Stimulated activated CD4-positive, alpha-beta T cell treated with anti-CD3 and anti-CD28 coated beads, Interleukin-15, amount 100 ng/mL, for 1 hour (primary cell): ENCODE measurements around the gene RGS14.
"Not testable (repeated sequence)": the region's sequence is repeated elsewhere in the genome, so short reads cannot be mapped to it uniquely, and the experiment has no call there.

Experiments used
- DNase-seq, 2 donors: peaks; one replicate each; pipeline ENCODE4 v3.0.0-alpha.2; 2020; ENCODE audit warnings: low read depth in 1 of 2, low spot score in 1 of 2

Gene RGS14

GRCh38 chr5:177346820-177347219 lies 10.9 kb upstream of the RGS14 start:
- no peak for DNase-seq

- no peak for DNase-seq
Measured at GRCh38 chr5:177347699-177348098, 10.0 kb upstream of the RGS14 start.

GRCh38 chr5:177349362-177349647 lies 8.4 kb upstream of the RGS14 start:
- no peak for DNase-seq

- no peak for DNase-seq
Measured at GRCh38 chr5:177349762-177350161, 8.0 kb upstream of the RGS14 start.

- no peak for DNase-seq
Measured at GRCh38 chr5:177350776-177351391, 6.8 kb upstream of the RGS14 start.

GRCh38 chr5:177351392-177352329 lies 6.1 kb upstream of the RGS14 start, which contains the start of gene LMAN2:
Gene LMAN2 (minus strand): TSS chr5:177351668. CDS start chr5:177351647, 21 bp downstream.
- peak; percentile 72 to 73 for DNase-seq

- no peak for DNase-seq
Measured at GRCh38 chr5:177353093-177353492, 4.6 kb upstream of the RGS14 start.

GRCh38 chr5:177354256-177354655 lies 3.5 kb upstream of the RGS14 start:
- no peak for DNase-seq

- DNase-seq: no peak
Measured at GRCh38 chr5:177354711-177355110, 3.0 kb upstream of the RGS14 start.

GRCh38 chr5:177355162-177355867 lies 2.4 kb upstream of the RGS14 start:
- no peak for DNase-seq

- no peak for DNase-seq
Measured at GRCh38 chr5:177355868-177356168, 1.9 kb upstream of the RGS14 start.

GRCh38 chr5:177356746-177357145 lies 978 bp upstream of the RGS14 start:
- DNase-seq: no peak

- DNase-seq: no peak
Measured at GRCh38 chr5:177357146-177357458, 622 bp upstream of the RGS14 start.

- no peak for DNase-seq
Measured at GRCh38 chr5:177358370-177358819, 671 bp downstream of the RGS14 start.

- DNase-seq: no peak
Measured at GRCh38 chr5:177359451-177359851, 1.7 kb downstream of the RGS14 start.

- no peak for DNase-seq
Measured at GRCh38 chr5:177359860-177360259, 2.1 kb downstream of the RGS14 start.

GRCh38 chr5:177360740-177361139 lies 3.0 kb downstream of the RGS14 start:
- DNase-seq: not testable (repeated sequence)

- no peak for DNase-seq
Measured at GRCh38 chr5:177361418-177362291, 3.9 kb downstream of the RGS14 start.

GRCh38 chr5:177362292-177362609 lies 4.5 kb downstream of the RGS14 start:
- DNase-seq: no peak

GRCh38 chr5:177362610-177363507 lies 5.1 kb downstream of the RGS14 start:
- DNase-seq: peak in 1 of 2 donors; percentile 65
